Adrenal gland (tissue), 5 donors: Measurements from ENCODE around the gene KLK14.

ENCODE experiments used
- CTCF ChIP-seq, 6 experiments: fragments of 450-650 bp in 4 of 6; fragments of 200-600 bp in 2 of 6; sonication (generic) in 1 of 6; IDR thresholded peaks; 1 replicate in 5 of 6; 2 replicates in 1 of 6; pipeline versions ENCODE4 v1.5.1 to v1.8.0; 2016 to 2021; ENCODE audit warnings: antibody characterized with exemption in 6 of 6, mild to moderate bottlenecking in 2 of 6, moderate library complexity in 1 of 6
- POLR2A ChIP-seq, 2 donors: fragments of 450-650 bp; IDR thresholded peaks; one replicate each; pipeline ENCODE4 v1.6.1; 2017; ENCODE audit warnings: antibody characterized with exemption in 2 of 2, mild to moderate bottlenecking in 2 of 2, moderate library complexity in 1 of 2
- donor health status: DM: no; HTN: no; CAD: no.

- no peak for TF ChIP-seq CTCF (IDR thresholded peaks at IDR 0.05)
- no peak for TF ChIP-seq POLR2A (IDR thresholded peaks at IDR 0.05)
These were observed 3.1 kb downstream of the KLK14 start for GRCh38 chr19:51079481-51080110.
